Skeletal muscle satellite cell (primary cell): Measurements from ENCODE around the gene POC1A.
"Not testable (repeated sequence)": the region's sequence is repeated elsewhere in the genome, so short reads cannot be mapped to it uniquely, and the experiment has no call there.

Source experiments
- H3K27me3 ChIP-seq: 2 replicates; pipeline ENCODE4 v1.7.0; 2013; ENCODE audit warnings: low read length; ENCODE audit not compliant: control insufficient read depth, insufficient read depth
- H3K36me3 ChIP-seq: 2 replicates; pipeline ENCODE4 v1.7.0; 2013; ENCODE audit warnings: mild to moderate bottlenecking, control low read depth, low read length; ENCODE audit not compliant: insufficient read depth
- H3K4me1 ChIP-seq: 2 replicates; pipeline ENCODE4 v1.7.0; 2013; ENCODE audit warnings: low read length; ENCODE audit not compliant: control insufficient read depth, insufficient read depth
- H3K4me2 ChIP-seq: 2 replicates; pipeline ENCODE4 v1.7.0; 2013; ENCODE audit warnings: mild to moderate bottlenecking, low read length
- H3K4me3 ChIP-seq: 2 replicates; pipeline ENCODE4 v1.7.0; 2013; ENCODE audit warnings: low read length
- H3K9ac ChIP-seq: 2 replicates; pipeline ENCODE4 v1.7.0; 2013; ENCODE audit warnings: mild to moderate bottlenecking, low read depth, low read length, moderate library complexity
- H3K9me3 ChIP-seq: replicated peaks from 2 replicates; pipeline ENCODE4 v1.7.0; 2013; ENCODE audit warnings: mild to moderate bottlenecking, control low read depth, low read length

The POC1A gene

GRCh38 chr3:52034212-52034611 lies 120.0 kb downstream of the POC1A start:
- peaks cover 5% of the 10 kb centered on the region for H3K9me3 ChIP-seq
- H3K9ac ChIP-seq, result no peak overlapping the region
- H3K4me2 ChIP-seq, result no peak overlapping the region
- no peaks in the 10 kb centered on the region for H3K27me3 ChIP-seq
- H3K36me3 ChIP-seq, result no peaks in the 10 kb centered on the region
- no peak overlapping the region for H3K4me3 ChIP-seq
- H3K4me1 ChIP-seq, result peaks cover 7% of the 10 kb centered on the region

- not testable (repeated sequence) for H3K4me3 ChIP-seq, H3K4me2 ChIP-seq
Observed at GRCh38 chr3:52033748-52034147, 120.5 kb downstream of the POC1A start.

GRCh38 chr3:52032702-52033408 lies 121.4 kb downstream of the POC1A start:
- Histone ChIP-seq H3K27me3 (no peaks in the 10 kb centered on the region), H3K4me1 (peaks cover 13% of the 10 kb centered on the region), H3K4me3 (no peak overlapping the region), H3K9me3 (peaks cover 5% of the 10 kb centered on the region), H3K36me3 (no peaks in the 10 kb centered on the region), H3K9ac (no peak overlapping the region), H3K4me2 (no peak overlapping the region)

More at GRCh38 chr3:52033748-52034147, 120.5 kb downstream of the POC1A start:
- not testable (repeated sequence) for H3K9ac ChIP-seq, H3K36me3 ChIP-seq, H3K27me3 ChIP-seq, H3K9me3 ChIP-seq
- H3K4me1 ChIP-seq, result peaks cover 12% of the 10 kb centered on the region

- Histone ChIP-seq H3K4me3 (no peak overlapping the region), H3K9me3 (peaks cover 5% of the 10 kb centered on the region), H3K9ac (no peak overlapping the region), H3K27me3 (no peaks in the 10 kb centered on the region), H3K36me3 (no peaks in the 10 kb centered on the region), H3K4me2 (no peak overlapping the region), H3K4me1 (peaks cover 13% of the 10 kb centered on the region)
Observed at GRCh38 chr3:52031896-52032295, 122.3 kb downstream of the POC1A start.

- Histone ChIP-seq H3K9me3 (peaks cover 5% of the 10 kb centered on the region), H3K4me1 (peaks cover 17% of the 10 kb centered on the region), H3K9ac (no peak overlapping the region), H3K36me3 (no peaks in the 10 kb centered on the region), H3K4me3 (no peak overlapping the region), H3K27me3 (no peaks in the 10 kb centered on the region), H3K4me2 (no peak overlapping the region)
Observed at GRCh38 chr3:52030714-52031310, 123.4 kb downstream of the POC1A start.

GRCh38 chr3:52029535-52029934 lies 124.7 kb downstream of the POC1A start:
- peaks cover 5% of the 10 kb centered on the region for H3K9me3 ChIP-seq
- H3K4me1 ChIP-seq, result peaks cover 21% of the 10 kb centered on the region
- H3K9ac ChIP-seq, result no peak overlapping the region
- no peaks in the 10 kb centered on the region for H3K27me3 ChIP-seq
- H3K36me3 ChIP-seq, result no peaks in the 10 kb centered on the region
- H3K4me2 ChIP-seq, result no peak overlapping the region
- no peak overlapping the region for H3K4me3 ChIP-seq

GRCh38 chr3:52029053-52029452 lies 125.2 kb downstream of the POC1A start:
- no peaks in the 10 kb centered on the region for H3K36me3 ChIP-seq
- no peaks in the 10 kb centered on the region for H3K27me3 ChIP-seq
- no peak overlapping the region for H3K4me3 ChIP-seq
- peaks cover 21% of the 10 kb centered on the region for H3K4me1 ChIP-seq
- H3K4me2 ChIP-seq, result peak overlapping the region; percentile 29
- peaks cover 5% of the 10 kb centered on the region for H3K9me3 ChIP-seq
- H3K9ac ChIP-seq, result no peak overlapping the region

- no peak overlapping the region for H3K9ac ChIP-seq
- no peaks in the 10 kb centered on the region for H3K27me3 ChIP-seq
- no peak overlapping the region for H3K4me3 ChIP-seq
- H3K4me1 ChIP-seq, result peaks cover 21% of the 10 kb centered on the region
- peaks cover 5% of the 10 kb centered on the region for H3K9me3 ChIP-seq
- H3K36me3 ChIP-seq, result no peaks in the 10 kb centered on the region
- H3K4me2 ChIP-seq, result peak overlapping the region; percentile 29
Observed at GRCh38 chr3:52028572-52028971, 125.7 kb downstream of the POC1A start.

GRCh38 chr3:52026041-52026440 lies 128.2 kb downstream of the POC1A start:
- no peak overlapping the region for H3K9ac ChIP-seq
- peaks cover 36% of the 10 kb centered on the region for H3K4me1 ChIP-seq
- no peaks in the 10 kb centered on the region for H3K27me3 ChIP-seq
- H3K4me3 ChIP-seq, result no peak overlapping the region
- H3K36me3 ChIP-seq, result no peaks in the 10 kb centered on the region
- H3K9me3 ChIP-seq, result peaks cover 1% of the 10 kb centered on the region
- no peak overlapping the region for H3K4me2 ChIP-seq

GRCh38 chr3:52025453-52025852 lies 128.8 kb downstream of the POC1A start:
- Histone ChIP-seq H3K4me3 (no peak overlapping the region), H3K4me2 (no peak overlapping the region), H3K36me3 (no peaks in the 10 kb centered on the region), H3K4me1 (peaks cover 36% of the 10 kb centered on the region), H3K27me3 (no peaks in the 10 kb centered on the region), H3K9me3 (no peaks in the 10 kb centered on the region), H3K9ac (no peak overlapping the region)
